Gastrocnemius medialis (tissue), 4 donors: Measurements from ENCODE around the gene DNAAF5. TPM values are rescaled to one million over a fixed set of nuclear protein-coding genes. Genes with fewer than 3 reads are reported as not detected.

ENCODE experiments used
- ATAC-seq, 2 donors: fragments of 150-250 bp; one replicate each; pipeline ENCODE4 v1.9.1; 2016
- DNase-seq, 2 donors: peaks; one replicate each; pipeline ENCODE4 v3.0.0-alpha.2; 2019
- H3K27ac ChIP-seq, 4 donors: fragments of 200-600 bp; sonication (generic); 1 replicate in 1 of 4; 2 replicates in 3 of 4; pipeline ENCODE4 v1.5.1; 2016 to 2018; ENCODE audit warnings: mild to moderate bottlenecking in 2 of 4, moderate library complexity in 1 of 4
- H3K27me3 ChIP-seq, 3 donors: fragments of 200-600 bp; sonication (generic) in 2 of 3; 1 replicate in 1 of 3; 2 replicates in 2 of 3; pipeline versions ENCODE4 v1.5.1 to v1.6.0; 2016 to 2019; ENCODE audit warnings: mild to moderate bottlenecking in 1 of 3, moderate library complexity in 1 of 3
- H3K36me3 ChIP-seq, 2 donors: fragments of 200-600 bp; sonication (generic) in 1 of 2; one replicate each; pipeline ENCODE4 v1.5.1; 2017 to 2018
- H3K4me1 ChIP-seq, 2 donors: fragments of 200-600 bp; sonication (generic) in 1 of 2; one replicate each; pipeline ENCODE4 v1.5.1; 2016 to 2017; ENCODE audit warnings: mild to moderate bottlenecking in 2 of 2
- H3K4me3 ChIP-seq, 4 donors: fragments of 200-600 bp; sonication (generic) in 3 of 4; 1 replicate in 1 of 4; 2 replicates in 3 of 4; pipeline ENCODE4 v1.5.1; 2016 to 2019; ENCODE audit warnings: mild to moderate bottlenecking in 2 of 4
- H3K9me3 ChIP-seq, 3 donors: fragments of 200-600 bp; sonication (generic) in 2 of 3; 1 replicate in 1 of 3; 2 replicates in 2 of 3; pipeline ENCODE4 v1.5.1; 2016 to 2019
- CTCF ChIP-seq, 5 experiments: fragments of 450-650 bp in 3 of 5; fragments of 200-600 bp in 2 of 5; sonication (generic) in 2 of 5; IDR thresholded peaks in 4 of 5; conservative IDR thresholded peaks in 1 of 5; 1 replicate in 4 of 5; 2 replicates in 1 of 5; pipeline ENCODE4 v1.5.1; 2016 to 2019; ENCODE audit warnings: antibody characterized with exemption in 5 of 5, mild to moderate bottlenecking in 3 of 5, moderate library complexity in 3 of 5
- POLR2A ChIP-seq, 2 donors: fragments of 450-650 bp; IDR thresholded peaks; one replicate each; pipeline ENCODE4 v1.6.1; 2017; ENCODE audit warnings: antibody characterized with exemption in 2 of 2, mild to moderate bottlenecking in 2 of 2, moderate library complexity in 2 of 2
- in situ Hi-C, 4 donors: fragments of 200-750 bp; cut with MboI; loops; one replicate each; pipeline versions ENCODE4 v1.15.0 to v1.8.0; 2017; ENCODE audit warnings: low sequenced_read_pairs in 4 of 4
- intact Hi-C: fragments of 100-400 bp; cut with DNase I; formaldehyde crosslinking; loops from one replicate; pipeline ENCODE4 v1.15.1; 2023; ENCODE audit warnings: low total_unique reads
- total RNA-seq, 4 donors: library from RNA; depleted of rRNA; stranded (reverse); fragments of >200 nt; gene quantifications; one replicate each; pipeline versions ENCODE4 v1.1.0 to v1.2.3, GENCODE V29; 2016

Gene DNAAF5
- total RNA-seq, 4 donors from 2014 or later = 22.4 to 36.2 (median 30.6) TPM

GRCh38 chr7:780081-780480 is 53.6 kb downstream of the DNAAF5 start:
- TF ChIP-seq POLR2A (IDR thresholded peaks at IDR 0.05) (no peak), CTCF (IDR thresholded peaks at IDR 0.05 in 4 of 5, conservative IDR thresholded peaks at IDR 0.05 in 1 of 5) (no peak)
- Histone ChIP-seq H3K4me1 (no peaks in the 10 kb centered on the region), H3K9me3 (no peaks in the 10 kb centered on the region), H3K27me3 (no peaks in the 10 kb centered on the region), H3K36me3 (peaks cover 0 to 39% of the 10 kb centered on the region in 2 donors), H3K4me3 (no peak overlapping the region), H3K27ac (no peak overlapping the region)
- in situ Hi-C loops = loop anchor here in 2 of 4 donors (10.0 kb wide), 2 partner anchors 85 to 95 kb away; partner anchors contain the start of gene GET4 (in 1 of the 2)
- intact Hi-C loops = loop anchor here (10.0 kb wide), 1 partner anchor 175 kb away; the partner anchor contains the start of gene ADAP1
- ATAC-seq (no peak), DNase-seq (no peak)

GRCh38 chr7:780516-780915 is 54.0 kb downstream of the DNAAF5 start:
- ATAC-seq = no peak
- no peak overlapping the region for H3K27ac ChIP-seq

GRCh38 chr7:781186-781849 is 54.8 kb downstream of the DNAAF5 start:
- Histone ChIP-seq H3K9me3 (no peaks in the 10 kb centered on the region), H3K4me3 (no peak overlapping the region), H3K36me3 (peaks cover 0 to 29% of the 10 kb centered on the region in 2 donors), H3K27ac (peak overlapping the region; percentile 12 to 64 (median 38)), H3K4me1 (peaks cover 0 to 4% of the 10 kb centered on the region in 2 donors), H3K27me3 (no peaks in the 10 kb centered on the region)
- ATAC-seq (peak in 1 of 2 donors; percentile 39), DNase-seq (no peak)
- no peak for TF ChIP-seq POLR2A (IDR thresholded peaks at IDR 0.05)
- no peak for TF ChIP-seq CTCF (IDR thresholded peaks at IDR 0.05 in 4 of 5, conservative IDR thresholded peaks at IDR 0.05 in 1 of 5)
- intact Hi-C loops = loop anchor here (10.0 kb wide), 1 partner anchor 173 kb away; the partner anchor contains the start of gene ADAP1
- in situ Hi-C loops = loop anchor here in 2 of 4 donors (10.0 kb wide), 2 partner anchors 83 to 93 kb away; partner anchors contain the start of gene GET4 (in 1 of the 2)

More at GRCh38 chr7:780516-780915, 54.0 kb downstream of the DNAAF5 start:
- DNase-seq = no peak
- Histone ChIP-seq H3K27me3 (no peaks in the 10 kb centered on the region), H3K4me1 (no peaks in the 10 kb centered on the region), H3K4me3 (no peak overlapping the region), H3K36me3 (peaks cover 0 to 35% of the 10 kb centered on the region in 2 donors), H3K9me3 (no peaks in the 10 kb centered on the region)
- intact Hi-C loops (loop anchor here (10.0 kb wide), 1 partner anchor 174 kb away; the partner anchor contains the start of gene ADAP1), in situ Hi-C loops (loop anchor here in 2 of 4 donors (10.0 kb wide), 2 partner anchors 84 to 94 kb away; partner anchors contain the start of gene GET4 (in 1 of the 2))
- TF ChIP-seq CTCF (IDR thresholded peaks at IDR 0.05 in 4 of 5, conservative IDR thresholded peaks at IDR 0.05 in 1 of 5) = no peak
- no peak for TF ChIP-seq POLR2A (IDR thresholded peaks at IDR 0.05)

- H3K9me3 ChIP-seq = no peaks in the 10 kb centered on the region
- TF ChIP-seq POLR2A (IDR thresholded peaks at IDR 0.05) (no peak), CTCF (IDR thresholded peaks at IDR 0.05 in 4 of 5, conservative IDR thresholded peaks at IDR 0.05 in 1 of 5) (no peak)
- in situ Hi-C loops = loop anchor here in 2 of 4 donors (10.0 kb wide), 2 partner anchors 83 to 93 kb away; partner anchors contain the start of gene GET4 (in 1 of the 2)
- intact Hi-C loops = loop anchor here (10.0 kb wide), 1 partner anchor 173 kb away; the partner anchor contains the start of gene ADAP1
- peaks cover 5 to 7% of the 10 kb centered on the region in 2 donors for H3K4me1 ChIP-seq
- no peak overlapping the region for H3K4me3 ChIP-seq
- peak overlapping the region in 2 of 4 donors; percentile 50 to 64 for H3K27ac ChIP-seq
- H3K36me3 ChIP-seq = peaks cover 0 to 24% of the 10 kb centered on the region in 2 donors
- DNase-seq (no peak), ATAC-seq (no peak)
- no peaks in the 10 kb centered on the region for H3K27me3 ChIP-seq
Measured at GRCh38 chr7:781936-782529, 55.5 kb downstream of the DNAAF5 start.
